ENCODE results near the gene DAZL. TPM values are rescaled to one million over a fixed set of nuclear protein-coding genes. Genes with fewer than 3 reads are reported as not detected.

DAZL gene
- total and polyA plus RNA-seq, 2 donors (not counting 1 experiment from before 2014, with no cell fraction given), result 0.34 TPM; not detected in 1

- H2AFZ ChIP-seq (ENCODE audit: low read length), result no peak overlapping the region
- H3K4me3 ChIP-seq (replicated peaks in 1 of 4; ENCODE audit: control extremely low read depth in 1 of 4, insufficient read depth in 1 of 4, low read depth in 3 of 4, low read length in 4 of 4), result no peak overlapping the region
- no peak for TF ChIP-seq EZH2 (IDR thresholded peaks at IDR 0.05; ENCODE audit: low read length, missing control alignments)
- TF ChIP-seq CTCF (conservative IDR thresholded peaks at IDR 0.05 in 1 of 2, IDR thresholded peaks at IDR 0.05 in 1 of 2; ENCODE audit: low read depth in 1 of 2, low read length in 2 of 2), result no peak
- H3K4me2 ChIP-seq (ENCODE audit: extremely low read depth, insufficient read depth, low read length), result no peak overlapping the region
- H3K36me3 ChIP-seq (ENCODE audit: control insufficient read depth, insufficient read depth, low read length), result no peaks in the 10 kb centered on the region
- peaks cover 15% of the 10 kb centered on the region for H3K27me3 ChIP-seq (ENCODE audit: control insufficient read depth, insufficient read depth, low read length)
- H3K79me2 ChIP-seq (ENCODE audit: control insufficient read depth, insufficient read depth, low read length), result no peaks in the 10 kb centered on the region
- no peak overlapping the region for H3K27ac ChIP-seq (ENCODE audit: insufficient read depth, low read length)
- H4K20me1 ChIP-seq (ENCODE audit: control insufficient read depth, extremely low read depth, insufficient read depth, low read length), result no peaks in the 10 kb centered on the region
- H3K9me3 ChIP-seq (ENCODE audit: control insufficient read depth, insufficient read depth, low read depth, low read length), result no peaks in the 10 kb centered on the region
- H3K4me1 ChIP-seq (ENCODE audit: control insufficient read depth, extremely low read depth, insufficient read depth, low read length), result no peaks in the 10 kb centered on the region
- no peak overlapping the region for H3K9ac ChIP-seq (ENCODE audit: insufficient read depth, low read length)
- DNase-seq (ENCODE audit: low read depth in 2 of 2), result no peak
These were observed 66.7 kb downstream of the DAZL start for GRCh38 chr3:16538507-16538906.

- Histone ChIP-seq H2AFZ (ENCODE audit: low read length) (no peak overlapping the region), H3K36me3 (ENCODE audit: control insufficient read depth, insufficient read depth, low read length) (no peaks in the 10 kb centered on the region), H3K4me2 (ENCODE audit: extremely low read depth, insufficient read depth, low read length) (no peak overlapping the region), H3K9ac (ENCODE audit: insufficient read depth, low read length) (no peak overlapping the region), H4K20me1 (ENCODE audit: control insufficient read depth, extremely low read depth, insufficient read depth, low read length) (no peaks in the 10 kb centered on the region), H3K27ac (ENCODE audit: insufficient read depth, low read length) (no peak overlapping the region), H3K27me3 (ENCODE audit: control insufficient read depth, insufficient read depth, low read length) (peaks cover 10% of the 10 kb centered on the region), H3K4me1 (ENCODE audit: control insufficient read depth, extremely low read depth, insufficient read depth, low read length) (no peaks in the 10 kb centered on the region), H3K9me3 (ENCODE audit: control insufficient read depth, insufficient read depth, low read depth, low read length) (no peaks in the 10 kb centered on the region), H3K4me3 (replicated peaks in 1 of 4; ENCODE audit: control extremely low read depth in 1 of 4, insufficient read depth in 1 of 4, low read depth in 3 of 4, low read length in 4 of 4) (no peak overlapping the region), H3K79me2 (ENCODE audit: control insufficient read depth, insufficient read depth, low read length) (no peaks in the 10 kb centered on the region)
- no peak for TF ChIP-seq CTCF (conservative IDR thresholded peaks at IDR 0.05 in 1 of 2, IDR thresholded peaks at IDR 0.05 in 1 of 2; ENCODE audit: low read depth in 1 of 2, low read length in 2 of 2)
- no peak for TF ChIP-seq EZH2 (IDR thresholded peaks at IDR 0.05; ENCODE audit: low read length, missing control alignments)
- no peak for DNase-seq (ENCODE audit: low read depth in 2 of 2)
These were observed 68.2 kb downstream of the DAZL start for GRCh38 chr3:16536996-16537395.

Other genes with a start within 250 kb of the DAZL start
- 26.7 and 35.5 TPM in 2 replicates for gene RFTN1, start 91.7 kb downstream of the DAZL start, total RNA-seq
- 35.1 and 36.2 TPM in 2 replicates for gene RFTN1, start 91.7 kb downstream of the DAZL start, polyA plus RNA-seq

All from fibroblast of lung (primary cell).